GM21737 (cell line): ENCODE data around the gene ZBTB8OS.
"Not testable (repeated sequence)": the region's sequence is repeated elsewhere in the genome, so short reads cannot be mapped to it uniquely, and the experiment has no call there.

Source experiments
- ATAC-seq: cut with Tn5 transposase; IDR thresholded peaks from one replicate; pipeline ENCODE4 v1.9.1; 2021; ENCODE audit warnings: mild to moderate bottlenecking, moderate library complexity; ENCODE audit not compliant: unreplicated experiment

ZBTB8OS gene

DNA sequence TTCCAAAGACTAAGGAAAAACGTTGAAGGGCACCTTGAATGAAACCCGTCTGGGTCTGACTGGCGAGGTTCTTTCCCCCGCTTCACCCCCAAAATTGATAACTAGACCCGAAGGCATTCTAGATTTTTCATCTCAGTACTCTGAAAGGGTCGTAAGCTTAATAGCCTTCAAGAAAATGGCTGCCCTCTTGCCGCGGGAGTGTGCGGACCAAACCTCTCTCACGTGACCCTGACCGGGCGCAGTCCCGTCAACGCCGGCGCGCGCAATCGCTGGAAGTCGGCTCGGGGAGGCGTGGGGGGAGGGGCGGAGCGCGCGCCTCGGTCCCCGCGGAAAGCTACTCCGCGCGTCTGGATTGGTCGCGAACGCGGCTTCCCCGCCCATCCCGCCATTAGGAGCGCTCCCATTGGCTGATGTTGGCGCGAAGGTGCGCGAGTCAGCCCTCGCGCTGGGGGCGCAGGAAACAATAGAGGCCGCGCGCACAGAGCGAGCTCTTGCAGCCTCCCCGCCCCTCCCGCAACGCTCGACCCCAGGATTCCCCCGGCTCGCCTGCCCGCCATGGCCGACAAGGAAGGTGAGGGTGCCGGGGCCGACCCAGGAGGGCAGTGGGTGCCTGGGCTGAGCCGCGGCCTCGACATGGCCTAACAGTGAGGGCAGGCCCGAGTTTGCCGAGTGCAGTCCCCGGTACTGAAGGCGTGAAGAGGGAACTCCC, 556 bp upstream of the ZBTB8OS start, which contains the start of gene RBBP4:
Gene RBBP4, plus strand, starts transcription at position 457 of the 709 bp plus-strand sequence. Its CDS starts 99 bp downstream, at position 556.
- ATAC-seq, result peak; percentile 77

GRCh38 chr1:32647308-32648134, 2.8 kb downstream of the ZBTB8OS start:
- ATAC-seq, result no peak

DNA sequence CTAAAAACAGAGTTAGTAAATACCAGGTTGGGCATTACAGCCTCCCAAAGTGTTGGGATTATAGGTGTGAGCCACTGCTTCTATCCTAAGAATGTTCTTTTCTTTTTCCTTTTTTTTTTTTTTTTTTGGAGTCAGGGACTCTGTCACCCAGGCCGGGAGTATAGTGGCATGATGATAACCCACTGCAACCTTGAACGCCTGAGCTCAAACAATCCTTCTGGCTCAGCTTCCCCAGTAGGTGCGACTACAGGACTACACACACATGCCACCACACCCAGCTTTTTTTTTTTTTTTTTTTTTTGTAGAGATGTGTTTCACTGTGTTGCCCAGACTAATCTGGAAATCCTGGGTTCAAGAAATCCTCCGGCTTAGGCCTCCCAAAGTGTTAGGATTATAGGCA, 5.9 kb downstream of the ZBTB8OS start:
- no peak for ATAC-seq

GRCh38 chr1:32642292-32642827, 8.0 kb downstream of the ZBTB8OS start:
- not testable (repeated sequence) for ATAC-seq

DNA sequence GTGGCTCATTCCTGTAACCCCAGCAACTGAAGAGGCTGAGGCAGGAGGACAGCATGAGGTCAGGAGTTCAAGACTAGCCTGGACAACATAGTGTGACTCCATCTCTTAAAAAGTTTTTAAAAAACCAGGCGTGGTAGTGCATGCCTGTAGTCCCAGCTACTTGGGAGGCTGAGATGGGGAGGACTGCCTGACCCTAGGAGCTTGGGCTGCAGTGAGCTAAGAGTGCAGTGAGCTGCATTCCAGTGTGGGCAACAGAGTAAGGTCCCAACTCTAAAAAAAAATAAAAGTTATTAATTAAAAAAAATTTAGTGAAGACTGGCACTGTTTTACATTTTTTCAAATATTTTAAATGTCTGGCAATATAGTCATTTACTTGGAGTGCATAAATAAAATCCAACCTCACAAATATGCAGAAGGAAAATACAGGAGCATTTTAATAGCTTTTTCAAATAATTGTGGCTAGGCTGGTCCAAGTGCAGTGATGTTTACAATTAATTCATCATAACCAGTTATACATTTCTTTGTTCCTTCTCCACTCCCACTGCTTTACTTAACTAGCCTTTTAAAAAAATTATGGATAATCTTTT, 10.8 kb downstream of the ZBTB8OS start:
- no peak for ATAC-seq

GRCh38 chr1:32636914-32637645, 13.3 kb downstream of the ZBTB8OS start:
- no peak for ATAC-seq

DNA sequence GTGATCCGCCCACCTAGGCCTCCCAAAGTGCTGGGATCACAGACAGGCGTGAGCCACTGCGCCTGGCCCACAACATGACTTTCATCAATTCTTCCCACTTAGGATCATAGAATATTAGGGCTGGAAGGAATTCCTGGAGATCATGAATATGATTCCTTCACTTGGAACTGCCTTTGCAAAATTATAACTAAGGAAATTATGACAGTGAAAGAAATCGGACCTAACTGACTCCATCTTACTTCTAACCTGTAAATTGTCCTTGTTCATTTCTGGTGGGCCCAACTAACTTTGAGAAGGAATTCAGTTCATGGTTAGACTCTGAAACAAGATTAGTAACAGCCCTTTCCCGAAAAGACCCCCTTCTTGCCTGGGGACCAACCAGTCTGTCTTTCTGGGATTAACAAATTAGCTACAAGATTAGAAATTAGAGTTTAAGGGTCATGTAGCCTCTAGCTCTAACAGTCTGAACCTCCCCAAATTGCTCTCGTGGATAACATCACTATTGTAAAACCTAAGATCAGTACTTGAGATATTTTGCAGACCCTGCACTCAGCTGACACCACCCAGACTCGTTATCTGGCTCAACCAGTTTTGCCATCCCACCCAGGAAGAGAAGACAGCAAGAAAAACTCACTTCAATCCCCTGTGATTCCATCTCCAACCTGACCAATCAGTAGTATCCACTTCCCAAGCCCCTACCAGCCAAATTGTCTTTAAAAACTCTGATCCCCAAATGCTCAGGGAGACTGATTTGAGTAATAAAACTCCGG, 14.7 kb downstream of the ZBTB8OS start:
- no peak for ATAC-seq

GRCh38 chr1:32632829-32633228, 17.5 kb downstream of the ZBTB8OS start:
- ATAC-seq, result no peak

DNA sequence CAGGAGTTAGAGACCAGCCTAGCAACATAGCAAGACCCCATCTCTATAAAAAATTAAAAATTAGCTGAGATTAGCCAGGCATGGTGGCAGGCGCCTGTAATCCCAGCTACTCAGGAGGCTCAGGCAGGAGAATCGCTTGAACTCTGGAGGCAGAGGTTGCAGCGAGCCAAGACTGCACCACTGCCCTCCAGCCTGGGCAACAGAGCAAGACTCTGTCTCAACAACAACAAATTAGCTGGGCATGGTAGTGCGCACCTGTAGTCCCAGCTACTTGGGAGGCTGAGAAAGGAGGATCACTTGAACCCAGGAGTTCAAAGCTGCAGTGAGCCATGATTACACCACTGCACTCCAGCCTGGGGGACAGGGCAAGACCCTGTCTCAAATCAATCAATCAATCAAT, 20.2 kb downstream of the ZBTB8OS start:
- not testable (repeated sequence) for ATAC-seq

- ATAC-seq, result peak; percentile 67
Observed at GRCh38 chr1:32627596-32628162, 22.7 kb downstream of the ZBTB8OS start.

DNA sequence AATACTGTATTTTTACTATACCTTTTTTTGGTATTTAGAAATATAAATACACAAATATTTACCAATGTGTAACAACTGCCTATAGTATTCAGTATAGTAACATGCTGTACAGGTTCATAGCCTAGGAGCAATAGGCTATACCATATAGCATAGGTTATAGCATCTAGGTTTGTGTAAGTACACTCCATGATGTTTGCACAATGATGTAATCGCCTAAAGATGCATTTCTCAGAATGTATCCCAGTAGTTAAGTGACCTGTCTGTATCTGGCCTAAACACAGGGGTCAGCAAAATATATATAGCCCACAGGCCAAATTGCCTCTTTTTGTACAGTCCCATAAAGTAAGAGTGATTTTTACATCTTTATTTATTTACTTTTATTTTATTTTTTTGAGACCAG, 24.2 kb downstream of the ZBTB8OS start:
- ATAC-seq, result no peak

DNA sequence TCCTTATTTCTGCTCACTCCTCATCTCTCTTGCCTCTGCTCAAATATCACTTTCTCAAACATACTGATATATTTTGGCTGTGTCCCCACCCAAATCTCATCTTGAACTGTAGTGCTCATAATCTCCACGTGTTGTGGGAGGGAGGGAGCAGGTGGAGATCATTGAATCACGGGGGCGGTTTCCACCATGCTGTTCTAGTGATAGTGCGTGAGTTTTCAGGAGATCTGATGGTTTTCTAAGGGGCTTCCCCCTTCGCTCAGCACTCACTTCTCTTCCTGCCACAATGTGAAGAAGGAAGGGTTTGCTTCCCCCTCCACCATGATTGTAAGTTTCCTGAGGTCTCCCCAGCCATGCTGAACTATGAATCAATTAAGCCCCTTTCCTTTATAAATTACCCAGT, 26.6 kb downstream of the ZBTB8OS start:
- ATAC-seq, result no peak

- no peak for ATAC-seq
Observed at GRCh38 chr1:32622806-32623681, 27.3 kb downstream of the ZBTB8OS start.

DNA sequence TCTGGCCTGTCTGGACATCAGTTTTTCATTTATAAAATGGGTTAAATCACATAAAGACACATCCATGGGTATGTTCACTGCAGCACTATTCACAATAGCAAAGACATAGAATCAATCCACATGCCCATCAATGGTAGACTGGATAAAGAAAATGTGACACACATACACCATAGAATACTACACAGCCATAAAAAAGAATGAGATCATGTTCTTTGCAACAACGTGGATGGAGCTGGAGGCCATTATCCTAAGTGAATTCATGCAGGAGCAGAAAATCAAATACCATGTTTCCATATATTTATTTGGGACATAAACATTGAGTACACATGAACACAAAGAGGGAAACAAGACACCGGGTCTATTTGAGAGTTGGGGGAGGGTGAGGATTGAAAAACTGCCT, 28.1 kb downstream of the ZBTB8OS start:
- no peak for ATAC-seq

DNA sequence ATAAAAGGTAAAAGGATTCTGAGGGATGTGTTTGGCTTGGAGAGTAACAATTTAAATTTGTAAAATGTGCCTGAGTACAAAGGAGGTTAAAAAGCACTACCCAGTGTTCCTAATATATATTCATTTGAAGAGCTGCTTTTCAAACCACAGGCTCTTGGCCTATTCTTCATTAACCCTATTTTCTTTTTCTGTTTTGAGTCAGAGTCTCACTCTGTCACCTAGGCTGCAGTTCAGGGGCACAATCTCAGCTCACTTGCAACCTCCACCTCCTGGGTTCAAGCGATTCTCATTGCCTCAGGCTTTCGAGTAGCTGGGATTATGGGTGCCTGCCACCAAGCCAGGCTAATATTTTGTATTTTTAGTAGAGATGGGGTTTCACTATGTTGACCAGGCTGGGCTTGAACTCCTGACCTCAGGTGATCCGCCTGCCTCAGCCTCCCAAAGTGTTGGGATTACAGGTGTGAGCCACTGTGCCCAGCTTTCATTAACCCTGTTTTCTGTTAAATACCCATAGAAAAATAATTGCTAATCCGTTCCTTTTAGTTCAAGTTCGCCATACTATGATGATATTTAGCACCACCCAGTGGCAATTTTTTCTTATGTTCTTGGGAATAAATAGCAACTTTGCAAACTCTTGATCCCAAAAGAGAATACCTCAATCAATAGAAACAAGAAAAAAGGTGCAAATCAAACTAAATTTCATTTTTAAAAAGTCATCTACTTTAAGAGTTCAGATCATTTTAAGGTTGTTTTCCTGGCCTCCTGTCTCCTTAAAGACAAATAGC, 30.5 kb downstream of the ZBTB8OS start:
- peak; percentile 73 for ATAC-seq

- no peak for ATAC-seq
Observed at GRCh38 chr1:32618673-32619221, 31.6 kb downstream of the ZBTB8OS start.

GRCh38 chr1:32613472-32613871, 36.9 kb downstream of the ZBTB8OS start:
- ATAC-seq, result no peak
